ENCODE data around the gene SCN5A. TPM values are rescaled to one million over a fixed set of nuclear protein-coding genes. Genes with fewer than 3 reads are reported as not detected.

Gene SCN5A
- total and polyA plus RNA-seq, 2 of the 4 experiments (the other 2 are of a cell fraction) = 1.9 to 2.0 TPM

Small RNA genes within 50 kb of the gene (microRNA-seq; reads per million reads assigned to microRNA genes)
- gene RF00019 (ENCODE audit: insufficient read depth, insufficient read length) = not detected

Small RNA genes within 50 kb of the gene (small RNA-seq; reads per million reads assigned to genes)
- 0 reads per million in 5 experiments for gene RF00019

Other genes with a start within 250 kb of the SCN5A start
- gene ACVR2B, start 195.8 kb downstream of the SCN5A start, total RNA-seq (2012; rRNA removed) = 1.3 and 1.4 TPM in 2 replicates
- gene ACVR2B, start 195.8 kb downstream of the SCN5A start, polyA plus RNA-seq (2012; rRNA removed) = 0.60 TPM in 2 replicates
- gene EXOG, start 153.3 kb downstream of the SCN5A start, total RNA-seq (2012; rRNA removed) = 10.2 and 12.8 TPM in 2 replicates
- 12.1 and 15.0 TPM in 2 replicates for gene EXOG, start 153.3 kb downstream of the SCN5A start, polyA plus RNA-seq (2012; rRNA removed)
- not detected in 2 replicates for gene SCN10A, start 166.5 kb upstream of the SCN5A start, total RNA-seq (2012; rRNA removed)
- not detected in 2 replicates for gene SCN10A, start 166.5 kb upstream of the SCN5A start, polyA plus RNA-seq (2012; rRNA removed)

Data from IMR-90 (cell line).